ENCODE results near the gene PLXNA1.
A peak's percentile ranks its signal among the peaks of the same experiment; 100 is the strongest.

PLXNA1 gene

DNA sequence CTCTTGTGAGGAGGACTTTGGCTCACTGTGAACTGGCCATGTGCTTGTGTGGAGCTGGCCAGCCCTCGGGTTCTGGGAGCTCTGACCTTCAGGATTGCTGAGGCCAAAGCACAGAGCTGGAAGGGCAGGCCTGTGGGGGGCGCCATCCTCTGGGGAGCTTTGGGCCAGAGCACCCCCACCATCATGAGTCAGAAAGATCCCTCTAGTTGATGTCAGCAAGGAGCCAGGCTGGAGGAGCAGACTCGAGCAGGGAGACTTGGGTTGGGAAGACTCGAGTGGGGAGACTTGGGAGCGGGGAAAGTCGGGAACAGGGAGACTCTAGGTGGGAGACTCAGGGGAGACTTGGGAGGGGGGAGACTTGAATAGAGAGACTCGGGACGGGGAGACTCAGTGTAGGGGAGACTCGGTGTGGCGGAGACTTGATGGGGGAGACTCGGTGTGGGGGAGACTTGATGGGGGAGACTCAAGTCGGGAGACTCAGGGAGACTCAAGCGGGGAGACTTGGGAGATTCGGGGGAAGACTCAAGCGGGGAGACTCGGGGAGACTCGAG, 37.7 kb upstream of the PLXNA1 start:
- no peak for TF ChIP-seq POLR2A (IDR thresholded peaks at IDR 0.05; ENCODE audit: low read depth, low read length)
- DNase-seq (ENCODE audit: insufficient read length, low spot score) (peak; percentile 27), FAIRE-seq (no peak)

DNA sequence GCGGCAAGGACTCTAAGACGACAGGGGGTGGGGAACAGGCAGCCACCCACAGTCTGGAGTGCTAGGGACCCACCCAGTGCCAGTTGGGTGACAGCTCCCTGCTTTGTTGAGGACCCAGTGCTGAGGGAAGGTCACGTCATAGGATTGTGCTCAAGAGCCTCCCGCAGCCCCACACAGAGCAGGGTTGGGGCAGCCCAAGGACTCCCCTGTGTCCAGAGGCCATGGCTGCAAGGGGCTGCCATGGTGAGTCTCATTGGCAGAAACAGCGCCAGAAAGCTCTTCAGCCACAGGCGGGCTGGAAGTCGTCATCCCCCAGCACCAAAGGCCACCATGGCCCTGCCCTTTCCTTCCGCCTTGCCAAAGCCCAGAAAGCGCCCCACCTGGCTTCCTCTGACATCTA, 37.0 kb upstream of the PLXNA1 start:
- no peak for DNase-seq (ENCODE audit: insufficient read length, low spot score)
- no peak for FAIRE-seq
- TF ChIP-seq POLR2A (IDR thresholded peaks at IDR 0.05; ENCODE audit: low read depth, low read length): no peak

DNA sequence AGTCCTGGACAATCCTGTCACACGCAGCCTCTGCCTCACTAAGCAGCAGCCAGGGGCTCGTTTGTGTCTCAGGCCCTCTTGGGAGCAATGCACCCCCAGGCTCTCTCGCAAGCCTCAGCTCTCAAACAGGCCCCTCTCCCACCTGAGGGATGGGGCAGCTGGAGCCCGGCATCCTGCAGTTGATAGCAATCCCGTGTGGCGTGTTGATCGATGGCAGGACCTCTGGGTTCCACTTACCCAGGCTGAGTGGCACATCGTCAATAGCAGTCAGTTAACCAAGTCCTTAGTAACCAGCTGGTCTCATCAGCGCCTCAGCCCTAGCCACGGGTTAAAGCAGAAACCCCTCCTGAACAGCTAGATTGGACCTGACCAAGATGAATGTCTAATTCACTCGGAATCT, 36.5 kb upstream of the PLXNA1 start:
- FAIRE-seq (no peak), DNase-seq (ENCODE audit: insufficient read length, low spot score) (no peak)
- TF ChIP-seq POLR2A (IDR thresholded peaks at IDR 0.05; ENCODE audit: low read depth, low read length): no peak

DNA sequence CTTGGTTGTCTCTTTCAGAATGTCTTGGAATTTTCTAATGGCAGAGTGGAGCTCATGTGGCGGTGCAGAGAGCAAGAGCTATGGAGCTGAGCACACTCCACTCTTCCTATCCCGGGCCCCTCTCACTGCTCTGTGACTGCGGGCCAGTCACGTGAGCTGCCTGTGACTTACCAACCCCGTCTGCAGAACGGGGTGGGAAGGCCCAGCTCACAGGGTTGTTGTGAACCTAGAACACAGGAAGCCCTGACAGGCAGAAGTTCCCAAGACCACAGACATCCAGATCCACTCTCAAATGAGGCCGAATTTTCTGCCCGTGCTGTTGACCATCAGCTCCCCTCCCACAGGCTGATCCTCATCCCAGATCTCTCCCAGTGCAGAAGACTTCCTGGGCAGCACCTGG, 35.5 kb upstream of the PLXNA1 start:
- FAIRE-seq: no peak

DNA sequence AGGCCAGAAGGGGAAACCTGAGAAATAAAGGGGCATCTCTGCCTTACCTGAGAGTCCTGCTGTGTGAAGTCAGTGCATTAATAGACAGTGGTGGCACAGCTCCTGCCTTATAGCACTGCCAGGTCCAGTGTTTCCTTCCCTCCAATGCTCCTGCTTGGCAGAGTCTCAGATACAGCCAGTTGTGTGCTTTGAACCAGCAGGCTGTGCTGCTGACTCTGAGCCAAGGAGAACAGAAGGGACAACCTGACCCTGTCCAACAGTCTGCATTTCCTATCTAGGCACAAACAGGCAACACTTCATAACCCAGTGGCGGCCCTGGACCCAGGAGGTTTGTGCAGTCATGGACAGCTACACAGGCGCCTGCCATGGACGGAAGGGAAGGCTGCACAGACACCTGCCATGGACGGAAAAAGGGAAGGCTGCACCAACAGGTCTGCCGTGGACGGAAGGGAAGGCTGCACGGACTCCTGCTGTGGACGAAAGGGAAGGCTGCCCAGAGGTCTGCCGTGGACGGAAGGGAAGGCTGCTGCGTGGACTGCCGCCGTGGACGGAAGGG, 33.9 kb upstream of the PLXNA1 start:
- no peak for FAIRE-seq
- DNase-seq (ENCODE audit: insufficient read length, low spot score): no peak
- TF ChIP-seq POLR2A (IDR thresholded peaks at IDR 0.05; ENCODE audit: low read depth, low read length): no peak

More for the DNA sequence above, 35.5 kb upstream of the PLXNA1 start:
- no peak for DNase-seq (ENCODE audit: insufficient read length, low spot score)
- TF ChIP-seq POLR2A (IDR thresholded peaks at IDR 0.05; ENCODE audit: low read depth, low read length): no peak

DNA sequence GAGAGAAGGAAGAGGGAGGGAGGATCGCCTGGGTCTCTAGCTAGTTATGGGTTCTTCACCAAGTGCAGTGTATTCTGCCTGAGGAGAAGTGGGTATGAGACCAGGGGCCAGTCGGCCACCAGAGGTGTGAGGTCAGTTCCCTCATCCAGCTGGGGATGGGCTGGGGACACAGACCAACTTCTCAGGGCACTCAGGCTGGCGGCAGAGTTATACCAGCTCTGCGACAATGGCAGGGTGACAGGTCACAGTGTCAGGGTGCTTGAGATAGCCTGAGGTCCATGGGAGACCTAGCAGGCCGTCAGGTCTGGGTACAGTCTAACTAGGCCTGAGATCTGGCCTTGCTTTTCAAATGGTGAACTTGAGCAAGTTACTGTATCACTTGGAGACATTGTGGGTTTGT, 31.4 kb upstream of the PLXNA1 start:
- no peak for FAIRE-seq
- no peak for TF ChIP-seq POLR2A (IDR thresholded peaks at IDR 0.05; ENCODE audit: low read depth, low read length)
- no peak for DNase-seq (ENCODE audit: insufficient read length, low spot score)

DNA sequence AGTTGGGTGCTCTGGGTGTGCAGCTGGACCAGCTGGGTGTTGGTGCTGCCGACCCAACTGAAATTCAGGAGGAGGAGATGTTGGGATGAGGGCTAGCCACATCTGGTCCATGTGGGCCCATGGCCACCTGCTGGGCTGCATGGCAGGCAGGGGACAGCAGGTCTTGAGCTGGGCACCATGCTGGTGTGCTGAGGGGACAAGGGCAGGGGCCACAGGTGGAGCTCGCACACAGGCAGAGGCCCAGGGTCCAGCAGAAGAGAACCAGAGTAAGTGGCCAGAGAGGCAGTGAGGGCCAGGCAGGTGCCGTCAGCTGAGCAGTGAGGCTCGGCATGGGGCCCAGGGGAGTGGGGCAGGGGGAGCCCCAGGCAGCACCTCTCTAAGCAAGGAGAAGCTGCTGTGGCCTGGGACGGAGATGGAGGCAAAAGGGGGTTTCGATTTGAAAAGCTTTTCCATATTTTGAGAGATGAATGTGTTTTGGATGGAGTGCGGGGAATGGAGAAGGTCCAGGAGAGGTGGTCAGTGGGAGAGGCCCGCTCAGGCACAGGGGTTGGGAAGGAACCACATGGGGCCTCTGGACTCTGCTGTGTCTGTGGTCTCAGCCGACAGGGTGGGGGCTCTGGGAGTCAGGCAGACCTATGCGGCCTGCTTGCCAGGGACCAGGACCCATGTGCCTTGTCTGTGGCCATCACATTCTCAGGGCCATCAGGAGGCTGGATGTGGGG, 30.5 kb upstream of the PLXNA1 start:
- TF ChIP-seq POLR2A (IDR thresholded peaks at IDR 0.05; ENCODE audit: low read depth, low read length): no peak
- DNase-seq (ENCODE audit: insufficient read length, low spot score) (no peak), FAIRE-seq (no peak)

DNA sequence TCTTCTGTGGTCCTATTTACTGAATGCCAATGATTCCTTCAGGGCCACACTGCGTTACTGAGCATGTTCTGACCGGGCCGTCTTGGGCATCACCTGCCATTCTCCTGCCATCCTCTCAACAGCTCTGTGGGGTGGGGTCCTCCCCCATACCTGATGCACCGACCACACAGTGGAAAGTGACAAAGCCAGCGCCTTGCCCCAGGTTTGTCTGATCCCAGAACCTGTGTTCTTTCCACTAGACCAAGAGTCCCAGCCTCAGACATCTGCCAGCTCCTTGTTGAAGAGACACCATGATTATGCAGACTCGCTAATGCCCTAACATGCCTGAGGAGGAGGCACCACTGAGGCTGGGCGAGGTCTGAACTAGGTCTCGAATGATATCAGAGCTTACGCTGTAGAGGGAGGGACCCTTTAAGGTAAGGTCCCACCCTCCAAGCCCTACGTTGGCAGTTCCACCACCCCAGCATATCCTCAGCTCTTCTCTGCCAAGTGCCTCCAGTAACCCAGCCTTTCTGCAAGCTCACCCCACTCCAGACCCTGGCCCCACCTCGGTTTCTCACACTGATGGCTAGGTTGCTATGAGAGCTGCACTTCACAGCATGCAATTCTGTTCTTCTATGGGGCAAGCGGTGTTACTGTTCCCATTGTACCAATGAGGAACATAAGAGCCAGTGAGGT, 29.8 kb upstream of the PLXNA1 start:
- no peak for TF ChIP-seq POLR2A (IDR thresholded peaks at IDR 0.05; ENCODE audit: low read depth, low read length)
- DNase-seq (ENCODE audit: insufficient read length, low spot score): no peak
- FAIRE-seq: no peak

DNA sequence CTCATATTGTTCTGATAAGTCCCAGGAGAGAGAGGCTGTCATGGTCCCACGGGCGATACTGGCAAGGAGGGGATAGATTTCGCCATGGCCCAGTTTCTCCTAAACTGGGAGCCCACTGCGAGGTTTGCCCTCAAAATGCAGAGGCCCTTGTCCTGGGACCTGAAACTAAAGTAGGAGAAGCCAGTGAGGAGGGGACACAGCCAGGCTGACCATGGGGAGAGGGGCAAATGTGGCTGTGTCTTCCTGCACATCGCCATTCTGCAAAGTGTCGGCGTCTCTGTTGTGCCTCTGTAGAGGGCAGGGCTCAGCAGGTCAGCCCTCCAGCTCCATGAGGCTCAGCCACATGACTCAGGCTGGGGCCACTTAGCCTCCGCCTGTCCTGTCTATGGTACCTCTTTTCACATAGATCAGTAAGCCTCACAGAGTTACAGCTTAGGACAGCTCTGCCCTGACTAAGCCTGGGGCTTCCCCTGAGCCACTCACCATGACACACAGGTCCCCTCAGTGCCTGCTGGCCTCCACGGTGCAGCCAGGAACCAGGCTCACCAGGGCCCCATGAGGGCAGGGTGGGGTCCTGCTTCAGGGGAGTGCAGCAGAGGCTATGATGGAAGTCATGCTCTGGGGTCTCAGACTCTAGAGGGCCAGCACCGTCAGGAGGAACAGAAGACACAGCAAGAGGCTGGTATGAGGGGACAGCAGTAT, 28.6 kb upstream of the PLXNA1 start:
- no peak for TF ChIP-seq POLR2A (IDR thresholded peaks at IDR 0.05; ENCODE audit: low read depth, low read length)
- peak; percentile 47 for DNase-seq (ENCODE audit: insufficient read length, low spot score)
- FAIRE-seq: no peak

DNA sequence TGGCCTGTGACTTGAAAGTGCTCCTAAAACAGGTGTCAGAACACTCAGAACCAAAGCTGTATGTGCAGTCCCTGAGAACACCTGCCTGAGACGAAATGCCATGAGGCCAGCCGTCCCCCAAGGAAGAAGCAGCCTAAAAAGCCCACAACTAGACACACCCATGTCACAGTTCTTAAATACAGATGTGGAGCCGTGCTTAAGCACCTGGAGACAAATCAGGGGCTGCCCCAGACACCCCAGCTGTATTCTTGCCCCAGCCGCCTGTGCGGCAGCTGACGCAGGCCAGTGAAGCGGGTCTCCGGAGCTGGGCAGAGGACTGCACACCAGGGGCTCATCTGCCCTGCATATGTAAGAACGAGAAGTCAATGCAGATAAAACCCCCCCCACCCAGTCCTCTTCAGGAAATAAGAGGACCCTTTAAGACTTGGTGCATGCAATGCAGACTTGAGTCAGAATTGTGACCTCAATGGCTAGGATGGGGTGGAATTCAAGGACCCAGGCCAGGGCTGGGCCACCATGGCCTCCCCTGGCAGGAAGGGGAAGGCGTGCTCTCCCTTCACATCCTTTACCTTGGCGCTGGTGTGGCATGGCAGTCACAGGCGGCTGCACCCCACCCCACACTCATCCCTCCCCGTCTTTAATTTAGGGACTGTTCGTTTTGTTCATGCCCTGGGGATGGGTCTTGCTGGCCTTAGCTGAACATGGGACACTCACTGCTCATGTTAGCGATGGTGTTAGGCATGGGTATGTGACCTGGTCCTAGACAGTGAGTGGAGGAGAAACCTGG, 27.7 kb upstream of the PLXNA1 start:
- FAIRE-seq: no peak
- TF ChIP-seq POLR2A (IDR thresholded peaks at IDR 0.05; ENCODE audit: low read depth, low read length): no peak
- DNase-seq (ENCODE audit: insufficient read length, low spot score): no peak

DNA sequence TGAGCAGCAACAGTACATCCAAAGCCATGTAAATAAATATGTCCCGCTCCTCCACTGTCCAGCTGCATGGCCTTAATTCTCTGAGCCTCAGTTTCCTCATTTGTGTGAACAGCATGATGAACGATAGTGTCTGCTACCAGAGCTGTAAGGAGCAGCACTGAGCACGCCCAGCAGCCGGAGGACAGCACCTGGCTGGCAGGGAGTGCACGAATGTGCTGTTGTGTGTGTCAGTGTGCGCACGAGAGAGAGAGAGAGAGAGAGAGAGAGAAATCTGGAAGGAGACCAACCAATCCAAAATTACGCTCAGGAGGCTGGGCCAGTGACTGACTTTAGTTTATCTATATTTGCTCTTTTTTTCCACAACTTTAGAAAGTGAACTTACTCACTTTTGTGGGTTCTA, 26.6 kb upstream of the PLXNA1 start:
- FAIRE-seq (no peak), DNase-seq (ENCODE audit: insufficient read length, low spot score) (no peak)
- TF ChIP-seq POLR2A (IDR thresholded peaks at IDR 0.05; ENCODE audit: low read depth, low read length): no peak

DNA sequence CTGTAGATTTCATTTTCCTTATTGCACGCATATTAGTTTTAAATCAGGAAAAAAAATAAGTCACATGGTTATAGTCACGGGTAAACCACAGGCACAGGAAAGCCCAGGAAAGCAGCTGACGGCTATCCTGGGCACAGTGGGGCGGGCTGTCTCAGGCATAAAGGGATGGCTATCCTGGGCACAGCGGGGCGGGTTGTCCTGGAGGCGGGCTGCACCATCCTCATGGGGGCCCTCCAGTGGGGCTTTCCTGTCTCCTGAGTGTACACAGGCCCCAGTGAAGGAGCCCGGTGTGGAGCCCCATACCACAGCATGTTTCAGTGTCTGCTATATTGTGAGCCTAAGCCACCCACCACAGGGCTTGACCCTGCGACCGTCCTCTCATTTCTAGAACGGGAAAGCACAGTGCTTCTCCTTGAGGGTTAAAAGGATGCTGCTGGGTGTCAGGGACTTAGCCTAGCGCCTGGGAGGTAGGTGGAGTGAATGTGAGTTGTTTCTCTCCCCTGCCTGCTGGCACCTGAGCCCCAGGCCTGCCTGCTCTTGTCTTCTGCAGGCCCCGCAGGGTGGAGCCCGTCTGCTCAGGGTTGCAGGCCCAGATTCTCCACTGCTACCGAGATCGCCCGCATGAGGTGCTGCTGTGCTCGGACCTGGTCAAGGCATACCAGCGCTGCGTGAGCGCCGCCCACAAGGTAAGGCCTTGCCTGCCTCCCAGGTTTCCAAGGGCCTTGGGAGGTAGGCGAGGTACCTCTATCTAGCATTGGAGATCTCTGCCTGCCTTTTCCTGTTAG, 25.9 kb upstream of the PLXNA1 start:
- TF ChIP-seq POLR2A (IDR thresholded peaks at IDR 0.05; ENCODE audit: low read depth, low read length): no peak
- DNase-seq (ENCODE audit: insufficient read length, low spot score): no peak
- no peak for FAIRE-seq

Data from H54 (cell line).